ENCODE results near the gene CYB5RL. TPM values are rescaled to one million over a fixed set of nuclear protein-coding genes. Genes with fewer than 3 reads are reported as not detected.

CYB5RL gene
- total and polyA plus RNA-seq, 2 of the 13 experiments (the other 11 are each of a cell fraction or from before 2014, with no cell fraction given), result 3.7 to 5.0 TPM

DNA sequence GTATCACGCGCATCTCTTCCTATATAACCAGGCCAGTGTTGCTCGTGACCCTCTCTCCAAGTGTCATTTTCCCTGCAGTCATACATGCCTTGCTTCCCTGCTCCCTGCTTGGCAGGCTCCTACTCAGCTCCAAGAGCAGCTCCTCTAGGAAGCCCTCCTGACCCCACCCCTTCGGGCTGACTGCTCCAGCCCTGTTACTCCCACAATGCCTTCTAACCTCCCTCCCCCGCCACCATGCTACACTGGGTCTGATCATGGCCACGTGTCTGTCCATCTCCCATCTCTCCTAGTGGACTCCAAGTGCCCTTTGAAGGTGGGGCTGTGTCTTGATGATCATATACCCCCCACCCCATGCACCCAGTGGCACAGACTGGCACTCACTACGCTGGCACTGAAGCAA, 44.8 kb upstream of the CYB5RL start:
- H3K27ac ChIP-seq (ENCODE audit: extremely low read length, insufficient read depth, low read length), result no peak overlapping the region
- no peaks in the 10 kb centered on the region for H3K79me2 ChIP-seq (ENCODE audit: insufficient read depth, low read length)
- WGBS (ENCODE audit: low lambda C conversion rate), result 95% methylated on average over 6 of the region's 7 CpGs
- H3K9me3 ChIP-seq (ENCODE audit: low read length), result no peaks in the 10 kb centered on the region
- no peak for TF ChIP-seq FOSL1 (CRISPR knock-in tag; IDR thresholded peaks at IDR 0.05; ENCODE audit: borderline replicate concordance)
- no peak for TF ChIP-seq ZNF432 (CRISPR knock-in tag; IDR thresholded peaks at IDR 0.05; ENCODE audit: borderline replicate concordance)
- TF ChIP-seq NR2F6 (IDR thresholded peaks at IDR 0.05), result no peak
- TF ChIP-seq NR2F6 (CRISPR knock-in tag; IDR thresholded peaks at IDR 0.05), result no peak
- TF ChIP-seq FOXJ3 (CRISPR knock-in tag; IDR thresholded peaks at IDR 0.05; ENCODE audit: borderline replicate concordance), result no peak
- TF ChIP-seq ZNF672 (CRISPR knock-in tag; IDR thresholded peaks at IDR 0.05), result no peak
- ATAC-seq (no peak), DNase-seq (ENCODE audit: low spot score) (no peak), FAIRE-seq (no peak)
- H4K20me1 ChIP-seq (ENCODE audit: insufficient read depth, low read length), result no peaks in the 10 kb centered on the region
- no peak overlapping the region for H3K4me3 ChIP-seq (replicated peaks in 1 of 3; ENCODE audit: insufficient read depth in 1 of 3, low read depth in 2 of 3, low read length in 3 of 3)
- no peak overlapping the region for H3K9ac ChIP-seq (ENCODE audit: insufficient read depth, low read depth, low read length)
- ChIA-PET POLR2A (no interaction called here), CTCF (ENCODE audit: low intra/inter-chr PET ratio, low total read pairs) (no interaction called here)
- no peaks in the 10 kb centered on the region for H3K27me3 ChIP-seq (ENCODE audit: control insufficient read depth in 1 of 2, insufficient read depth in 2 of 2, low read length in 2 of 2)
- H3K4me2 ChIP-seq (ENCODE audit: low read depth, low read length), result no peak overlapping the region
- H3K36me3 ChIP-seq (replicated peaks in 1 of 2; ENCODE audit: control insufficient read depth in 1 of 2, insufficient read depth in 2 of 2, low read length in 2 of 2), result peaks cover 0 to 11% of the 10 kb centered on the region in 2 experiments; a peak in 3 of 5 replicates
- BruUV-seq (replicated peaks), result no TSS peak
- H2AFZ ChIP-seq (ENCODE audit: low read length), result no peak overlapping the region
- H3K4me1 ChIP-seq (ENCODE audit: insufficient read depth, low read length), result no peaks in the 10 kb centered on the region
- in situ Hi-C loops (cut with HindIII; ENCODE audit: extremely low pct_ligation_motif_present, low pct_unique_long_range_greater_than_20kb), result no loop called here
- intact Hi-C loops (cut with micrococcal nuclease; ENCODE audit: unreplicated experiment), result no loop called here

- Histone ChIP-seq H3K4me2 (ENCODE audit: low read depth, low read length) (no peak overlapping the region), H3K36me3 (replicated peaks in 1 of 2; ENCODE audit: control insufficient read depth in 1 of 2, insufficient read depth in 2 of 2, low read length in 2 of 2) (peaks cover 4 to 11% of the 10 kb centered on the region in 2 experiments; a peak in 4 of 5 replicates), H2AFZ (ENCODE audit: low read length) (no peak overlapping the region), H3K9ac (ENCODE audit: insufficient read depth, low read depth, low read length) (no peak overlapping the region), H3K79me2 (ENCODE audit: insufficient read depth, low read length) (no peaks in the 10 kb centered on the region), H3K4me3 (replicated peaks in 1 of 3; ENCODE audit: insufficient read depth in 1 of 3, low read depth in 2 of 3, low read length in 3 of 3) (no peak overlapping the region), H3K27ac (ENCODE audit: extremely low read length, insufficient read depth, low read length) (no peak overlapping the region), H3K27me3 (ENCODE audit: control insufficient read depth in 1 of 2, insufficient read depth in 2 of 2, low read length in 2 of 2) (no peaks in the 10 kb centered on the region), H3K4me1 (ENCODE audit: insufficient read depth, low read length) (no peaks in the 10 kb centered on the region), H3K9me3 (ENCODE audit: low read length) (no peaks in the 10 kb centered on the region), H4K20me1 (ENCODE audit: insufficient read depth, low read length) (no peaks in the 10 kb centered on the region)
- CTCF ChIA-PET (ENCODE audit: low intra/inter-chr PET ratio, low total read pairs), result no interaction called here
- WGBS (ENCODE audit: low lambda C conversion rate), result 93% methylated on average over 13 of the region's 13 CpGs
- TF ChIP-seq ZNF761 (CRISPR knock-in tag; conservative IDR thresholded peaks at IDR 0.05) (no peak), FLYWCH1 (CRISPR knock-in tag; IDR thresholded peaks at IDR 0.05) (no peak), POLR2AphosphoS2 (IDR thresholded peaks at IDR 0.05; ENCODE audit: low read depth, low read length) (no peak), ATF1 (CRISPR knock-in tag; IDR thresholded peaks at IDR 0.05) (no peak), ZNF558 (CRISPR knock-in tag; IDR thresholded peaks at IDR 0.05; ENCODE audit: borderline replicate concordance) (no peak), MATR3 (CRISPR knock-in tag; IDR thresholded peaks at IDR 0.05) (no peak), KAT7 (CRISPR knock-in tag; IDR thresholded peaks at IDR 0.05; ENCODE audit: borderline replicate concordance) (no peak), ZNF12 (CRISPR knock-in tag; IDR thresholded peaks at IDR 0.05) (no peak), ZNF546 (CRISPR knock-in tag; conservative IDR thresholded peaks at IDR 0.05) (no peak), TOE1 (CRISPR knock-in tag; IDR thresholded peaks at IDR 0.05) (no peak), ZNF605 (CRISPR knock-in tag; IDR thresholded peaks at IDR 0.05) (no peak), ZNF44 (CRISPR knock-in tag; IDR thresholded peaks at IDR 0.05) (no peak), ZNF543 (CRISPR knock-in tag; IDR thresholded peaks at IDR 0.05) (no peak), ZNF460 (CRISPR knock-in tag; IDR thresholded peaks at IDR 0.05; ENCODE audit: borderline replicate concordance) (no peak)
- no TSS peak for BruUV-seq (replicated peaks)
- DNase-seq (ENCODE audit: low spot score) (no peak), FAIRE-seq (no peak), ATAC-seq (no peak)
- intact Hi-C loops (cut with micrococcal nuclease; ENCODE audit: unreplicated experiment) (no loop called here), in situ Hi-C loops (cut with HindIII; ENCODE audit: extremely low pct_ligation_motif_present, low pct_unique_long_range_greater_than_20kb) (no loop called here)
- POLR2A ChIA-PET, result no interaction called here
Measured at GRCh38 chr1:54243022-54243421, 43.2 kb upstream of the CYB5RL start.
